ENCODE data around the gene DST.

DNA sequence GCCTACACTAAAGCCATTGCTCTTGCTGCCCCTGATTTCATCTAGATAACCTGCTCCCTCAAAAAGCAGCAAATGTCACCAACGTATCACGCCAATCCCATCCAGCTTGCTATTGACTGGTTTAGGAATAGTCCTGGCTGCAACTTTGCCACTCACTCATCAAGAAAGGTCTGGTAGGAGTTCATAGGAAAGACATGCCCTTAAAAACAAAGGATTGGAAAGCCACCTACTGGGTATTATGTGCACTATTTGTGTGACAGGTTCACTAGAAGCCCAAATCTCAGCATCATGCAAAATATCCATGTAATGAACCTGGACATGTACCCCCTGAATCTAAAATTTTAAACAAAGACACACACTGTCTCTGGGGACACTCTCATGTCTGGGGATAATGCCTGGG lies 224.9 kb downstream of the DST start:
- TF ChIP-seq YY1 (IDR thresholded peaks at IDR 0.05; ENCODE audit: insufficient read depth, insufficient read length) (no peak), SUZ12 (IDR thresholded peaks at IDR 0.05; ENCODE audit: extremely low read depth, insufficient read depth, insufficient read length) (no peak)

All from NT2/D1 (cell line).